AG10803 (cell line): ENCODE results near the gene MICAL2.
A peak's percentile ranks its signal among the peaks of the same experiment; 100 is the strongest.

Experiments used
- DNase-seq: peaks from one replicate; pipeline ENCODE4 v3.0.0; 2010; ENCODE audit warnings: low read depth
- H3K4me3 ChIP-seq: 2 replicates; pipeline ENCODE4 v1.5.1; 2011; ENCODE audit warnings: mild to moderate bottlenecking, low read length, control low read depth
- TF ChIP-seq, protein P1 (sequence below): conservative IDR thresholded peaks from 2 replicates; pipeline ENCODE4 v1.5.1; 2011; ENCODE audit warnings: mild to moderate bottlenecking, low read length, control low read depth, inconsistent platforms

MICAL2 gene

DNA sequence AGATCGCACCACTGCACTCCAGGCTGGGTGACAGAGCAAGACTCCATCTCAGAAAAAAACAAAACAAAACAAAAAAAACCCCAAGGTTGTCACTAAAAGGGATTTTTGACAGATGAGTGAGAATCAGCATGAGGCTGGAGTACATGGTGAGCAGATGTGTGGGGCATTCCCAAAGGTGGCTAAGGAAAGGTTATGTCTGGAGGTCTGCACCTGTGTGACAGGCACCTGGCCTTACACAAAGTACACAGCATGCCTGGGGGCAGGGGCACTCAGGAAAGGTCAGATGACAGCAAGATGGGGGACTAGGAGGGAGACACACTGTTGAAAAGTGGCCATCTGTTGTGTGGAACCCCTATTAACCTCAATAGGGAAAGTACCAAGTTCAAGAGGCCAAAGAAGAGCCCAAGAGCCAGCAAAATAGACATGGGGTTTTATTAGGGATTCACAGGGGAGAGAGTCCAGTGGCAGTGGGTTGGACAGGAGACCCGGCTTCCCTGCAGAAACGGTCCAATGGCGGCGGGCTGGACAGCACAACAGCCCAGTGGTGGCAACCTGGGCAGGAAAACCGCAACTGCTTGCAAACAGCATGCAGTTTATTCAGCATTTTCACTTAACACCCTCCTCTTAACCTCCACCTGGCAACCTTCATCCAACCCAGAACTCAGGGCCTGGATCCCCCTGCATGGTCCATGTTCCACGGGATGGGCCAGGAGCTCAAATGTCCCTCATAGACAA is 101.1 kb downstream of the MICAL2 start:
- H3K4me3 ChIP-seq: no peak overlapping the region
- TF ChIP-seq, protein P1, sequence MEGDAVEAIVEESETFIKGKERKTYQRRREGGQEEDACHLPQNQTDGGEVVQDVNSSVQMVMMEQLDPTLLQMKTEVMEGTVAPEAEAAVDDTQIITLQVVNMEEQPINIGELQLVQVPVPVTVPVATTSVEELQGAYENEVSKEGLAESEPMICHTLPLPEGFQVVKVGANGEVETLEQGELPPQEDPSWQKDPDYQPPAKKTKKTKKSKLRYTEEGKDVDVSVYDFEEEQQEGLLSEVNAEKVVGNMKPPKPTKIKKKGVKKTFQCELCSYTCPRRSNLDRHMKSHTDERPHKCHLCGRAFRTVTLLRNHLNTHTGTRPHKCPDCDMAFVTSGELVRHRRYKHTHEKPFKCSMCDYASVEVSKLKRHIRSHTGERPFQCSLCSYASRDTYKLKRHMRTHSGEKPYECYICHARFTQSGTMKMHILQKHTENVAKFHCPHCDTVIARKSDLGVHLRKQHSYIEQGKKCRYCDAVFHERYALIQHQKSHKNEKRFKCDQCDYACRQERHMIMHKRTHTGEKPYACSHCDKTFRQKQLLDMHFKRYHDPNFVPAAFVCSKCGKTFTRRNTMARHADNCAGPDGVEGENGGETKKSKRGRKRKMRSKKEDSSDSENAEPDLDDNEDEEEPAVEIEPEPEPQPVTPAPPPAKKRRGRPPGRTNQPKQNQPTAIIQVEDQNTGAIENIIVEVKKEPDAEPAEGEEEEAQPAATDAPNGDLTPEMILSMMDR: no peak
- DNase-seq: no peak

DNA sequence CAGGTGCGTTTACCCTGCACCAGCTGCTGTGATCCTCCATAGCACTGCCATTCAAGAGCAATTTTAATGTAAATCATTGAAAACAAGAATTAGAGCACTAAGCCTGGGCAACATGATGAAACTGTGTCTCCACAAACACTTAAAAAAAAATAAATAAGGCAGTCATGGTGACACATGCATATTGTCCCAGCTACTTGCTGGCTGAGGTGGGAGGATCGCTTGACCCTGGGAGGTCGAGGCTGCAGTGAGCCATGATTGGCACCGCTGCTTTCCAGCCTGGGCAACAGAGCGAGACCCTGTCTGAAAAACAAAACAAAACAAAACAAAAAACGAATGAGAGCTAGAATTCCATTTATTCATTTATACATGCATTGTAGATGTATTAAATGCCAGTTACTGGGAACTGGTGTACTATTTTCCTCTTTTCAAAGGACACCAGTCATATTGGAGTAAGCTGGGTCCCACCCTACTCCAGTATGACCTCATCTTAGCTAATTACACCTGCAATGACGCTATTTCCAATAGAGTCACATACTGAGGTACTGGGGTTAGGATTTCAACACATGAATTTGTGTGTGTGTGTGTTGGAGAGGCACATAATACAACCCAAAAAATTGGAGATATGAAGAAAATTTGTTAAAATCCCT is 101.9 kb downstream of the MICAL2 start:
- no peak overlapping the region for H3K4me3 ChIP-seq
- TF ChIP-seq, protein P1: no peak
- DNase-seq: no peak

- TF ChIP-seq, protein P1: no peak
- DNase-seq: no peak
- H3K4me3 ChIP-seq: no peak overlapping the region
Measured at GRCh38 chr11:12212821-12213185, 102.4 kb downstream of the MICAL2 start.

DNA sequence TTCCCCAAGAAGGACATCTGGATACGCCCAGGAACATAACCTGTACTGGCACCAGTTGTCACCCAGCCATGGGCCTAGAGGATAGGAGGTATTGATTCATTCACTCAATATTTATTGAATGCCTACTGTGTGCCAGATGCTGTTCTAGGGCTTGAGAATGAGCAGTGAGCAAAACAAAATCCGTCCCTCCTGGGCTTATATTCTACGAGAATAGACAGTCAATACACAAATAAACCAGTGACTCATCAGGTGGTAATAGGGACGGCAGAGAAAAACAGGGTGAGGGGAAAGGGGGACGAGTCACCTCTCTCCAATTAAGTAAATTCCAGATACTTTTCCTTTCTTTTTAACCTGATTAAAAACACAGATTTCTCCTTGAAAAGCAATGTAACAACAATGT is 103.5 kb downstream of the MICAL2 start:
- DNase-seq: no peak

DNA sequence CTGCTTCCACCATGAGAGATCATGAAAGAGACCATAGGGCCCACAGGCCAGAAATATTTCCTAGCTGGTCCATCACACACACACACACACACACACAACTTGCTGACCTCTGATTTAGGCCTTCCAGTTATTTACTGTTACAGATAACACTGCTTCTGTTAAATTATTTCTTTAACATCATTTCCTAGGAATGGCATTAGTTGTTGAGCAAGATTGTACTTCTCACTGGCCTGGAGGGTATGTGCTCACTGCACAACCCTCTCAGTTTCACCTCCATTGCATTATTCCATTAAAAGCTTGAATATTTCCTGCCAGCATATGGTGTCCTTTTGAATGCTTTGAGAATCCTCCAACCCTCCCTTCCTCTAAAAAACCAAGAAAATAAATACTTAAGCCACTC is 104.4 kb downstream of the MICAL2 start:
- TF ChIP-seq, protein P1: no peak
- no peak overlapping the region for H3K4me3 ChIP-seq
- peak; percentile 76 for DNase-seq

More for the DNA sequence above, 103.5 kb downstream of the MICAL2 start:
- TF ChIP-seq, protein P1: no peak
- no peak overlapping the region for H3K4me3 ChIP-seq

DNA sequence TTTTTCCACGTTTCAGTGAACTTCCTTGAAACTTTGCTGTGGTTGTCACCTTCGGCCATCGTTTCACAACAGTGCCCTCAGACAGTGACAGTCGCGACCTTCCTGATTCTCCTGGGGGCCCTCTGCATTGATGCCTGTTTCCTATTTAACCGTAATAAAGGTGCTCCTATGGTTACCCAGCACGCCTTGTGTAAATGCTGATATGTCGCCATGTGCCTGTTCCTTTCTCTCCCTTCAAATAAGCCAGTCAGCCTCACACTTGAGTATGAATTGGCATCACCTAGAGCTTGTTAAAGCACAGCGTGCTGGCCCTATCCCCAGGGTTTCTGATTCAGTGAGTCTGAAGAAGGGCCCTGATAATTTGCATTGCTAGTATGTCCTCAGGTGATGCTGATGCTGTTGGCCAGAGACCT is 104.8 kb downstream of the MICAL2 start:
- H3K4me3 ChIP-seq: no peak overlapping the region
- TF ChIP-seq, protein P1: no peak
- no peak for DNase-seq

GRCh38 chr11:12216041-12216451 is 105.7 kb downstream of the MICAL2 start:
- DNase-seq: no peak
- TF ChIP-seq, protein P1: no peak
- no peak overlapping the region for H3K4me3 ChIP-seq
